ENCODE measurements around the gene DEDD2.

The DEDD2 gene

DNA sequence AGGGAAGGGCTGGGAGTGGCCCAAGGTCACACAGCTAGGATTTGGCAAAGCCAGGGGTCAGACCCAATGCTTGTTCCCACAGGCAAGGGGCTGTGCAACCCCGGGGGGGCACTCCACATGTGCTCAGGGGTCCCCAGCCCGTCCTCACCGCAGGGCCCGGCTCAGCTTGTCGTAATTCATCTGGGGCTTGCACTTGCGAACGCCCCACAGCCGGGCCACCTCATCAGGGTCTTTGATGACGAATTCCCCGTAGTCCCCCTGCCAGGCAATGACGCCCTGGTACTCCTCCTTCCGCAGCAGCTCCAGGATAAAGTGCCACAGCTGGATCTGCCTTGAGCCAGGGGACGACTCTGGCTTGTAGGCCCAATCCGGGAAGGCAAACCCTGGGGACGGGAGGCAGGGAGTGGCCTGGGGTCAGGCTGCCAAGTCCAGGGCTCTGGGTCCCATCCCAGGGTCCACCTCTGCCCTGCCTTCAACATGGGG, 32.7 kb upstream of the DEDD2 start:
- H3K9me3 ChIP-seq (ENCODE audit: control insufficient read depth, low read length) = no peaks in the 10 kb centered on the region
- peak overlapping the region; percentile 83 for H3K9ac ChIP-seq (ENCODE audit: low read length)
- H3K18ac ChIP-seq (ENCODE audit: low read depth in 1 of 2, low read length in 2 of 2) = no peak overlapping the region
- no peak overlapping the region for H2BK5ac ChIP-seq (ENCODE audit: low read depth, low read length, poor library complexity, severe bottlenecking)
- no peak overlapping the region for H3K4me2 ChIP-seq (ENCODE audit: low read length, poor library complexity, severe bottlenecking)
- H3K36me3 ChIP-seq (ENCODE audit: control insufficient read depth in 1 of 2, insufficient read depth in 2 of 2, low read depth in 1 of 2, low read length in 2 of 2) = peaks cover 14 to 51% of the 10 kb centered on the region in 2 experiments
- no peak for DNase-seq
- peak overlapping the region in 1 of 2 experiments; percentile 38 for H3K4me3 ChIP-seq (ENCODE audit: insufficient read depth in 1 of 2, low read depth in 1 of 2, low read length in 2 of 2)
- H3K4me1 ChIP-seq (ENCODE audit: control insufficient read depth, insufficient read depth, low read depth, low read length) = peaks cover 41% of the 10 kb centered on the region
- no peak overlapping the region for H4K91ac ChIP-seq (ENCODE audit: low read length)
- H3K27me3 ChIP-seq (ENCODE audit: control insufficient read depth in 1 of 2, insufficient read depth in 1 of 2, low read length in 2 of 2) = no peaks in the 10 kb centered on the region
- no peak overlapping the region for H2BK15ac ChIP-seq (ENCODE audit: low read depth, poor library complexity, severe bottlenecking)
- H3K4ac ChIP-seq (ENCODE audit: low read depth in 1 of 2, low read length in 2 of 2) = no peak overlapping the region
- H3K27ac ChIP-seq (ENCODE audit: low read length, poor library complexity, severe bottlenecking) = no peak overlapping the region
- no peak overlapping the region for H2AFZ ChIP-seq (ENCODE audit: low read depth, low read length)
- H2BK12ac ChIP-seq (ENCODE audit: low read length in 2 of 2) = no peak overlapping the region
- WGBS = 96% methylated on average over 14 of the region's 15 CpGs
- H3K23ac ChIP-seq (ENCODE audit: low read length in 2 of 2) = no peak overlapping the region
- no peak overlapping the region for H4K8ac ChIP-seq (ENCODE audit: low read length)
- no peak overlapping the region for H2AK5ac ChIP-seq (ENCODE audit: low read length, severe bottlenecking)
- H3K79me1 ChIP-seq (replicated peaks; ENCODE audit: low read length, poor library complexity, severe bottlenecking) = peaks cover 17% of the 10 kb centered on the region
- H3K14ac ChIP-seq (ENCODE audit: low read length in 2 of 2) = no peak overlapping the region
- H2BK120ac ChIP-seq (ENCODE audit: low read depth, low read length) = no peak overlapping the region

DNA sequence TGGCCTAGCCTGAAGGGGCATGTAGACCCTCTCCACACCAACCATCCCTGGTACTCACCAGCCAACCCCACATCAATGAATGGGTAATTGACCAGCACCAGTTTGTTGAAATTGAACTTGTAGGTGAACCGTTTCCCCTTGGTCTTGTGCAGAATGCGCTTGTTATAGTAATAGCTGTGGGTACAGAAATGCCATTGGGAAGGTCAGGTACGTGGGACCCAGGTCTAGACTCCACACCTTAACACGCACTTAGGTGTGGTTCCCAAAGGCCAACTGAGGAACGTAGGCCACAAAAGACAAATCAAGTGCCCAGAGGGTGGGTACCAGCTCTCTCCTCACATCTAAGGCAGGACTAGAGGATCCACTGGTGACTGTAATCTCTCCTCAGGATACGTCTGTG, 32.3 kb upstream of the DEDD2 start:
- Histone ChIP-seq H2AFZ (ENCODE audit: low read depth, low read length) (no peak overlapping the region), H3K9me3 (ENCODE audit: control insufficient read depth, low read length) (no peaks in the 10 kb centered on the region), H4K91ac (ENCODE audit: low read length) (no peak overlapping the region), H2BK120ac (ENCODE audit: low read depth, low read length) (no peak overlapping the region), H2BK5ac (ENCODE audit: low read depth, low read length, poor library complexity, severe bottlenecking) (no peak overlapping the region), H3K4me2 (ENCODE audit: low read length, poor library complexity, severe bottlenecking) (no peak overlapping the region), H2AK5ac (ENCODE audit: low read length, severe bottlenecking) (no peak overlapping the region), H4K8ac (ENCODE audit: low read length) (no peak overlapping the region), H3K79me1 (replicated peaks; ENCODE audit: low read length, poor library complexity, severe bottlenecking) (peaks cover 17% of the 10 kb centered on the region), H2BK15ac (ENCODE audit: low read depth, poor library complexity, severe bottlenecking) (no peak overlapping the region), H2BK12ac (ENCODE audit: low read length in 2 of 2) (no peak overlapping the region), H3K27ac (ENCODE audit: low read length, poor library complexity, severe bottlenecking) (no peak overlapping the region), H3K36me3 (ENCODE audit: control insufficient read depth in 1 of 2, insufficient read depth in 2 of 2, low read depth in 1 of 2, low read length in 2 of 2) (peaks cover 14 to 51% of the 10 kb centered on the region in 2 experiments), H3K14ac (ENCODE audit: low read length in 2 of 2) (no peak overlapping the region), H3K4ac (ENCODE audit: low read depth in 1 of 2, low read length in 2 of 2) (no peak overlapping the region), H3K9ac (ENCODE audit: low read length) (peak overlapping the region; percentile 83), H3K18ac (ENCODE audit: low read depth in 1 of 2, low read length in 2 of 2) (no peak overlapping the region), H3K4me3 (ENCODE audit: insufficient read depth in 1 of 2, low read depth in 1 of 2, low read length in 2 of 2) (no peak overlapping the region), H3K27me3 (ENCODE audit: control insufficient read depth in 1 of 2, insufficient read depth in 1 of 2, low read length in 2 of 2) (no peaks in the 10 kb centered on the region), H3K4me1 (ENCODE audit: control insufficient read depth, insufficient read depth, low read depth, low read length) (peaks cover 41% of the 10 kb centered on the region), H3K23ac (ENCODE audit: low read length in 2 of 2) (no peak overlapping the region)
- DNase-seq = no peak
- WGBS = 94% methylated on average over 6 of the region's 6 CpGs

DNA sequence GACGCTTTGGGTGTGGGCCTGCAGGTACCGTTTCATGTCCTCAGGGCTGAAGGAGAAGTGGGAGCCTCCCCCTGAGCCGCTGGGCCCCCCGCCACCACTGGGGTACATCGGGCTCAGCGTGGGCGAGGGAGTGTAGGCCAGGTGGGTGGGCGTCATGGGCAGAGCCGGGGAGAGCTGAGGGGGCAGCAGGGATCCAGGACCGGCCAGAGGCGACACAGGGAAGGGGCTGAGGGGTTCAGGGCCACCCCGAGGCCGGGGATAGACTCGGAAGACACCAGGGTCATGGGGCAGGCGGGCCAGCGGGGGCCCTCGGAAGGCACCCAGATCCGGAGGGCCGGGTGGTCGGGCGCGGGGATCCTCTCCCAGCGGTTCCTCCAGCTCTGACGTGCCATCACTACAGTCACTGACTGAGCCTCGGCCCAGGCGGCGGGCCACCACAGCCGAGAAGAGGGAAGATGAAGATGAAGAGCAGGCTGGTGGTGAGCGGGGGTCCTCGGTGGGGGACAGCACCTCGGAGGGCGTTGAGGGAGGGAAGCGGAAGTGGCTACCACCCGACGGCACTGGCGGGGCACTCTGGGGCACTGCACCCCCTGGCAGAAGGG, 31.8 kb upstream of the DEDD2 start:
- Histone ChIP-seq H3K4me3 (ENCODE audit: insufficient read depth in 1 of 2, low read depth in 1 of 2, low read length in 2 of 2) (no peak overlapping the region), H3K23ac (ENCODE audit: low read length in 2 of 2) (no peak overlapping the region), H3K18ac (ENCODE audit: low read depth in 1 of 2, low read length in 2 of 2) (no peak overlapping the region), H2BK12ac (ENCODE audit: low read length in 2 of 2) (no peak overlapping the region), H3K27ac (ENCODE audit: low read length, poor library complexity, severe bottlenecking) (no peak overlapping the region), H3K27me3 (ENCODE audit: control insufficient read depth in 1 of 2, insufficient read depth in 1 of 2, low read length in 2 of 2) (no peaks in the 10 kb centered on the region), H3K14ac (ENCODE audit: low read length in 2 of 2) (no peak overlapping the region), H3K9ac (ENCODE audit: low read length) (no peak overlapping the region), H3K4me1 (ENCODE audit: control insufficient read depth, insufficient read depth, low read depth, low read length) (peaks cover 41% of the 10 kb centered on the region), H4K8ac (ENCODE audit: low read length) (no peak overlapping the region), H2AK5ac (ENCODE audit: low read length, severe bottlenecking) (no peak overlapping the region), H4K91ac (ENCODE audit: low read length) (no peak overlapping the region), H3K4me2 (ENCODE audit: low read length, poor library complexity, severe bottlenecking) (no peak overlapping the region), H2BK15ac (ENCODE audit: low read depth, poor library complexity, severe bottlenecking) (no peak overlapping the region), H3K36me3 (ENCODE audit: control insufficient read depth in 1 of 2, insufficient read depth in 2 of 2, low read depth in 1 of 2, low read length in 2 of 2) (peaks cover 14 to 51% of the 10 kb centered on the region in 2 experiments), H2BK120ac (ENCODE audit: low read depth, low read length) (no peak overlapping the region), H2AFZ (ENCODE audit: low read depth, low read length) (no peak overlapping the region), H3K4ac (ENCODE audit: low read depth in 1 of 2, low read length in 2 of 2) (no peak overlapping the region), H3K79me1 (replicated peaks; ENCODE audit: low read length, poor library complexity, severe bottlenecking) (peaks cover 17% of the 10 kb centered on the region), H2BK5ac (ENCODE audit: low read depth, low read length, poor library complexity, severe bottlenecking) (no peak overlapping the region), H3K9me3 (ENCODE audit: control insufficient read depth, low read length) (no peaks in the 10 kb centered on the region)
- no peak for DNase-seq
- 96% methylated on average over 36 of the region's 36 CpGs for WGBS

DNA sequence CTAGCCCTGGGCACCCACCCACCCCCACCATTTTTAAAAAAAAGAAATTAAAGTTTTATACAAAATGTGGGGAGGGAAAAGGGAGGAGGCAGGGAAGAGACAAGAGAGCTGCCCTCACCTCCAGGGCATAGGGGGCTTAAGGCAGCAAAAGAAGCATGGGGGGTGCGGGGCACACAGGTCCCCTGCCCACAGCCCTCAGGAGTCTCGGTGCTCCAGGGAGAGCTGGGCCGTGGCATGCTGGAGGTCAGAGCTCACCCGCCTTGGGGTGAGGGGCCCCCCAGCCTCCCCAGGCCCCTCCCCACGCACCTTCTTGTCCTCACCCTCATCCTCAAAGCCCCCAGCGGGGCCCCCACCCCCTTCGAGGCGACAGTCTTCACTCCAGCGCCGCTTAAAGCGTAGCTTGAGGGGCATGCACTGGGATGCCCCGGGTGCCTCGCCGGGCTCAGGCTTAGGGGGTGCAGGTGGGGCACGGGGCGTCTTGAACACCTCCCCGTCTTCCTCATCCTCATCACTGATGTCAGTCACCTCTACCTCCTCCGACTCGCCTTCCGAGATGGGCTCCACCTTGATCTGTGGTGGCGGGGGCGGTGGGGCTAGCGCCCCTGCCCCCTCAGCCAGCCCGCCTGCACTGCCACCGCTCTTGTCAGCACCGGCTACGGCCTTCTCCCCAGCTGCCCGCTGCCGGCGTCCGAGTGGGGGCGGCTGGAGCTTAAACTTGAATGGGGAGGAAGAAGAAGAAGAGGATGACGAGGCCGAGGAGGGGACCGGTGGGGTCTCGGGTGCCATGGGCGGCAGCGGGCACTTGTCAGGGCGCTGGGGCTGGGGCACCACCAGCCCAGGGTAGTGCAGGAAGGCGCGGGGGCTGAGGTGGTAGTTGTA, 31.0 kb upstream of the DEDD2 start:
- no peak overlapping the region for H2AFZ ChIP-seq (ENCODE audit: low read depth, low read length)
- H3K4ac ChIP-seq (ENCODE audit: low read depth in 1 of 2, low read length in 2 of 2) = no peak overlapping the region
- H4K8ac ChIP-seq (ENCODE audit: low read length) = peak overlapping the region; percentile 49
- no peak overlapping the region for H3K27ac ChIP-seq (ENCODE audit: low read length, poor library complexity, severe bottlenecking)
- H3K4me2 ChIP-seq (ENCODE audit: low read length, poor library complexity, severe bottlenecking) = no peak overlapping the region
- H2BK5ac ChIP-seq (ENCODE audit: low read depth, low read length, poor library complexity, severe bottlenecking) = no peak overlapping the region
- no peak overlapping the region for H3K18ac ChIP-seq (ENCODE audit: low read depth in 1 of 2, low read length in 2 of 2)
- no peaks in the 10 kb centered on the region for H3K9me3 ChIP-seq (ENCODE audit: control insufficient read depth, low read length)
- no peaks in the 10 kb centered on the region for H3K27me3 ChIP-seq (ENCODE audit: control insufficient read depth in 1 of 2, insufficient read depth in 1 of 2, low read length in 2 of 2)
- H2AK5ac ChIP-seq (ENCODE audit: low read length, severe bottlenecking) = no peak overlapping the region
- no peak for DNase-seq
- H3K4me3 ChIP-seq (ENCODE audit: insufficient read depth in 1 of 2, low read depth in 1 of 2, low read length in 2 of 2) = peak overlapping the region in 1 of 2 experiments; percentile 20
- H3K79me1 ChIP-seq (replicated peaks; ENCODE audit: low read length, poor library complexity, severe bottlenecking) = peaks cover 21% of the 10 kb centered on the region
- no peak overlapping the region for H4K91ac ChIP-seq (ENCODE audit: low read length)
- 98% methylated on average over 41 of the region's 41 CpGs for WGBS
- H2BK15ac ChIP-seq (ENCODE audit: low read depth, poor library complexity, severe bottlenecking) = no peak overlapping the region
- no peak overlapping the region for H3K9ac ChIP-seq (ENCODE audit: low read length)
- peaks cover 48% of the 10 kb centered on the region for H3K4me1 ChIP-seq (ENCODE audit: control insufficient read depth, insufficient read depth, low read depth, low read length)
- H2BK12ac ChIP-seq (ENCODE audit: low read length in 2 of 2) = no peak overlapping the region
- H2BK120ac ChIP-seq (ENCODE audit: low read depth, low read length) = peak overlapping the region; percentile 23
- H3K36me3 ChIP-seq (ENCODE audit: control insufficient read depth in 1 of 2, insufficient read depth in 2 of 2, low read depth in 1 of 2, low read length in 2 of 2) = peaks cover 14 to 55% of the 10 kb centered on the region in 2 experiments
- H3K23ac ChIP-seq (ENCODE audit: low read length in 2 of 2) = no peak overlapping the region
- H3K14ac ChIP-seq (ENCODE audit: low read length in 2 of 2) = no peak overlapping the region

Data from mesenchymal stem cell (in vitro differentiated cells and primary cell).